GM13977 (cell line): Measurements from ENCODE around the gene EXOG.

Experiments
- DNase-seq: peaks from one replicate; pipeline ENCODE4 v3.0.0; 2012; ENCODE audit warnings: low spot score
- CTCF ChIP-seq: IDR thresholded peaks from 2 replicates; pipeline ENCODE4 v1.5.1; 2012; ENCODE audit warnings: mild to moderate bottlenecking, control low read depth; ENCODE audit not compliant: insufficient read depth; ENCODE audit errors: extremely low read depth, missing control alignments
- in situ Hi-C: fragments of 300-500 bp; cut with MboI; formaldehyde crosslinking; loops from one replicate; pipeline ENCODE4 v1.12.0; 2022; ENCODE audit warnings: low sequenced_read_pairs, low pct_unique_long_range_greater_than_20kb, mixed read lengths, inconsistent platforms; ENCODE audit not compliant: unreplicated experiment

Gene EXOG

DNA sequence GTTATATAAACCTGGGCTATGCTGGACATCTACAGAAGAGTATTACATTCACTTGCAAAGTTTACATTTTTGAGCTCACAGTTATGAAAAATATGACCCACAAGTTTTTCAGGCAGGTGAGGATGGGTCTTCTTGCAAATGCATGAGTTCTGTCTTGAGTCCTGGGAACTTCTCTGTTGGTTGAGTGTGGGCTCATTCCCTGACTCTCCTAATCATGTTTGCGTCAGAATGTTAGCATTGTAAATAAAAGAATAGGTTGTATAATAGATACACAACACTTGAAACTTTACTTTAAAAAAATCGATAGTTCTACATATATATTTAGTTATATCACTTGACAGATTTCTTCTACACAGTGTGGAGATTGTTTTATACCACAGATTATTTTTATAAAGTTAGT, 7.2 kb upstream of the EXOG start:
- in situ Hi-C loops, result loop anchor here (10.0 kb wide), 1 partner anchor 364 kb away; no protein-coding TSS in a partner anchor
- TF ChIP-seq CTCF, result no peak
- DNase-seq, result no peak

DNA sequence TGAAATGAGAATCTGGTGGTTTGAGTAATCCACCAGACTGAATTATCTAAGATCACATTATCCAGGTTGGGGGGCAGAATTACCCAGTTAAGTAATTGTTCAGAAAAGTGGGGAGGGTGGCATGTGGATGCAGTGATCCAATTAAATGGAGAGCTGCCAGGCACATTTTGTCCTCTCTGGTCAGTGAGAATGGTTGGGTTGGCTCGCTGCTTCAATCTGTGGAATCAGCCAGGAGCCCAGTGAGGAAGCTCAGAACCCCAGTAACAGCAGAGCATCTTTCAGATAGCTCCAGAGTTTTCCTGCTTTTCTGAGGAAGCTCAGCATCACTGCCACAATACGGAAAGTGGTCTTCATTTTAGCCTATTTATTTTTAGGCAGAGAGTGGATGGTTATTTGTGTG, 6.4 kb upstream of the EXOG start:
- TF ChIP-seq CTCF, result no peak
- in situ Hi-C loops, result loop anchor here (10.0 kb wide), 1 partner anchor 365 kb away; no protein-coding TSS in a partner anchor
- DNase-seq, result no peak

DNA sequence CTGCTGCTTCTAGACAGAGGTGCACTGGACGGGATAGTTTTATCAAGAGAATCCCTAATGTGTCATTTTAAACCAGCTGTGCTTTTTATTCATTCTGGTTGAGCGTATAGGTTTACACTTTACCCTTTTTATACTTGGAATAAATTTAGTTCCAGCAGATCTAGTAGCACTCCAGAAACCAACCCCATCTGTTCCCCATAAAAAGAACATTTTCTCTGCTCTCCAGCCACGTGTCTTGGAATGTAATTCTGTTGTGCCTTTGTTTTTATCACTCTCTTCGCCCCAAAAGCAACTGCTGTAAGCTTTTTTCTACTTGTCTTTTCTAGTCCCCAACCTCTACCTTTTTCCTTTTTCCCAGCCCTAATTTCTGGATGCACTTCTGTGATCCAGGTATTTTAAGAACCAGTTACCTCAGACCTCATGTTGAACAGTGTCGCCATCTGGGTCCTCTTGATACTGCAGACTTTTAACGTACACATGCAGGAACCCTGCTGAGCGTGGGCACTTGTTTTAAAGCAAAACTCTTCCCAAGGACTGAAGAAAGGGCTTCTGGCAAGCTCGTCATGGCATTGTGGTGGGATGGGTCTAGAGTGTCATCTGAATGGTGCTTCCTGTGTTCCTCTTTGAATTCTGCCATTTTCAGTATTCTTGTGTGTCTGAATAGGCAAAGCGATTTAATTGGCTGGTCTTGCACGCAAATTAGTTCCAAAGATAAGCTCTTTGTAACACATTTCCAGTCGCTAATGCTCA, 5.7 kb upstream of the EXOG start:
- no peak for TF ChIP-seq CTCF
- in situ Hi-C loops, result no loop called here
- no peak for DNase-seq

DNA sequence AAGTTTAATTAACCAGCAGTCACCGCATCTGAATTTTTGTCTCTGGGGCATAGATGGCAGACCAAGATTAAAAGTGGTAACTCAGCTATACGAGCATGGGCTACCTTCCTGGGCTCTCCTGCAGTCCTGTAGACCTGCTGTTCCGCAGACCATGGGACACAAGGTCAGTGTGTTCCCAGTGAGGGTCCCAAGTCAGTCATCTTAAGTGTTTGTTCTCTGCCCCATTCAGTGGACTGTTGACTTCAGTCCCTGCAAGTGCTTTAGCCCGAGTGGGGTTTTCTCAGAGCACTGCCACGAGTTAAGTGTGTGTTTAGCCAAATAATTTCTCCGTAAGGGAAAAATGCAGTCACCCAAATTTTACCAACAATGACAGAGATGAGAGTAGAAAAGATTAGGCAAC, 4.9 kb upstream of the EXOG start:
- in situ Hi-C loops, result no loop called here

DNA sequence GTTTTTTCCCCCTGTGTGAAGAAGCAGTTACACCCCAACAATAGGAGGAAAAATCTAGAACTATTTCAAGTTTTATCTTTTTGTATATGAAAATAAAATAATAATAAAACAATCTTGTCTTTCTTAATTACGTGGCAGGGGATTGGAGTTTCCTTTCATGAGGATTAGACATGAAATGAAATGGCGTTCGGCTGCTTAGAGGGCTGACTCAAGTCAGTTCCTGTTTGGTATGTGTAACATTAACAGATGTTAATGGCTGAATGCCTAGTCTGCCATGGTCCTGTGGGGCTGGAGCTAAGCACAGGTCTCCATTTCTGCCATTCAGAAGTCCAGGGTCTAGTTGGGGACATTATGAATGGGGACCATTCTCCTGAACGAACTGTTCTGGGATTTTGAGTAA, 3.1 kb upstream of the EXOG start:
- no peak for TF ChIP-seq CTCF
- in situ Hi-C loops, result no loop called here
- DNase-seq, result no peak

More for the DNA sequence above, 4.9 kb upstream of the EXOG start:
- no peak for DNase-seq
- no peak for TF ChIP-seq CTCF

DNA sequence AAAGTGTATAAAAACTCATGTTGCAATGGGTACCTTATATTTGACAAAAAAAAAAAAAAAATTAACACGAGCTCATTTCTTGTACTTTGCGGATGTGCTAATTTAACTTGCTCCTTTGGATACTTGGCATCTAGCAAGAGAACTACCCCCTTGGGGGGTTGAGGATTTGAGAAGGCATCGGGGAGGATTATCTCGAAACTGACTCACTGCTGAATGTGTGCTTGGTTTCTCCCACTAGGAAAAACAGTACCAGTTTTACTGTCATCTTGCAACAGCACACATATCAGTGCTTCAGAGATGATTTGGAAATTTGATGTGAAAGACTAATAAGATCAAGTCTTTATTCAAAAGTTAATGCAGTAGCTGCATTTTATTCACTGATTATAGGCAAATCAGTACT, 891 bp downstream of the EXOG start:
- in situ Hi-C loops, result no loop called here
- DNase-seq, result no peak
- no peak for TF ChIP-seq CTCF
